Stomach smooth muscle (tissue), 2 donors: ENCODE measurements around the gene RBM18.

Experiments
- H3K27ac ChIP-seq: one replicate; pipeline ENCODE4 v1.7.0; 2013; ENCODE audit warnings: mild to moderate bottlenecking, low read length, inconsistent platforms
- H3K27me3 ChIP-seq, 2 donors: one replicate each; pipeline ENCODE4 v1.7.0; 2013; ENCODE audit warnings: low read length in 2 of 2; ENCODE audit not compliant: insufficient read depth in 2 of 2, control insufficient read depth in 1 of 2
- H3K36me3 ChIP-seq, 2 donors: one replicate each; pipeline ENCODE4 v1.7.0; 2013; ENCODE audit warnings: low read length in 2 of 2; ENCODE audit not compliant: control insufficient read depth in 2 of 2, insufficient read depth in 2 of 2
- H3K4me1 ChIP-seq: one replicate; pipeline ENCODE4 v1.7.0; 2013; ENCODE audit warnings: low read length; ENCODE audit not compliant: control insufficient read depth, insufficient read depth
- H3K4me3 ChIP-seq, 2 donors: one replicate each; pipeline ENCODE4 v1.7.0; 2013; ENCODE audit warnings: low read length in 2 of 2
- H3K9ac ChIP-seq, 2 donors: one replicate each; pipeline ENCODE4 v1.7.0; 2013; ENCODE audit warnings: low read length in 2 of 2, mild to moderate bottlenecking in 1 of 2
- H3K9me3 ChIP-seq, 2 donors: one replicate each; pipeline ENCODE4 v1.7.0; 2013; ENCODE audit warnings: low read length in 2 of 2; ENCODE audit not compliant: control insufficient read depth in 2 of 2
- donor health status: healthy.
- donor health status: Pancreatic carcinoma.

Gene RBM18

GRCh38 chr9:122286764-122287163, 22.1 kb upstream of the RBM18 start:
- peaks cover 30 to 33% of the 10 kb centered on the region in 2 donors for H3K36me3 ChIP-seq
- H3K4me3 ChIP-seq = no peak overlapping the region
- H3K9me3 ChIP-seq = no peaks in the 10 kb centered on the region
- H3K27me3 ChIP-seq = no peaks in the 10 kb centered on the region
- H3K9ac ChIP-seq = no peak overlapping the region
- no peaks in the 10 kb centered on the region for H3K4me1 ChIP-seq
- H3K27ac ChIP-seq = no peak overlapping the region

- Histone ChIP-seq H3K4me1 (no peaks in the 10 kb centered on the region), H3K9me3 (peaks cover 0 to 4% of the 10 kb centered on the region in 2 donors), H3K27me3 (no peaks in the 10 kb centered on the region), H3K27ac (no peak overlapping the region), H3K4me3 (no peak overlapping the region), H3K36me3 (peaks cover 18 to 23% of the 10 kb centered on the region in 2 donors), H3K9ac (no peak overlapping the region)
These were observed 16.7 kb upstream of the RBM18 start for GRCh38 chr9:122281368-122281767.

- Histone ChIP-seq H3K9ac (no peak overlapping the region), H3K36me3 (peaks cover 6 to 13% of the 10 kb centered on the region in 2 donors), H3K27me3 (no peaks in the 10 kb centered on the region), H3K4me1 (no peaks in the 10 kb centered on the region), H3K9me3 (peaks cover 0 to 4% of the 10 kb centered on the region in 2 donors), H3K4me3 (no peak overlapping the region), H3K27ac (no peak overlapping the region)
These were observed 12.8 kb upstream of the RBM18 start for GRCh38 chr9:122277285-122277897.

- Histone ChIP-seq H3K4me3 (no peak overlapping the region), H3K36me3 (peaks cover 7 to 9% of the 10 kb centered on the region in 2 donors), H3K27ac (no peak overlapping the region), H3K9me3 (peaks cover 0 to 4% of the 10 kb centered on the region in 2 donors), H3K4me1 (no peaks in the 10 kb centered on the region), H3K9ac (no peak overlapping the region), H3K27me3 (no peaks in the 10 kb centered on the region)
These were observed 11.5 kb upstream of the RBM18 start for GRCh38 chr9:122276096-122276495.

- Histone ChIP-seq H3K4me1 (no peaks in the 10 kb centered on the region), H3K27me3 (no peaks in the 10 kb centered on the region), H3K36me3 (peaks cover 4 to 5% of the 10 kb centered on the region in 2 donors), H3K9me3 (peaks cover 0 to 4% of the 10 kb centered on the region in 2 donors), H3K9ac (no peak overlapping the region), H3K27ac (no peak overlapping the region), H3K4me3 (no peak overlapping the region)
These were observed 9.4 kb upstream of the RBM18 start for GRCh38 chr9:122274055-122274454.

- H3K4me1 ChIP-seq = peaks cover 17% of the 10 kb centered on the region
- H3K9ac ChIP-seq = no peak overlapping the region
- H3K36me3 ChIP-seq = peaks cover 2 to 4% of the 10 kb centered on the region in 2 donors
- no peak overlapping the region for H3K27ac ChIP-seq
- H3K27me3 ChIP-seq = no peaks in the 10 kb centered on the region
- H3K9me3 ChIP-seq = no peaks in the 10 kb centered on the region
- no peak overlapping the region for H3K4me3 ChIP-seq
These were observed 3.6 kb upstream of the RBM18 start for GRCh38 chr9:122268041-122268814.

- peak overlapping the region; percentile 97 to 98 for H3K4me3 ChIP-seq
- peaks cover 35% of the 10 kb centered on the region for H3K4me1 ChIP-seq
- H3K27ac ChIP-seq = peak overlapping the region; percentile 93
These were observed 692 bp upstream of the RBM18 start for GRCh38 chr9:122265149-122265915.

GRCh38 chr9:122263699-122264349, 816 bp downstream of the RBM18 start:
- Histone ChIP-seq H3K9me3 (no peaks in the 10 kb centered on the region), H3K4me1 (peaks cover 35% of the 10 kb centered on the region), H3K4me3 (peak overlapping the region; percentile 97 to 98), H3K36me3 (peaks cover 10 to 16% of the 10 kb centered on the region in 2 donors), H3K27me3 (no peaks in the 10 kb centered on the region), H3K9ac (peak overlapping the region; percentile 94 to 97), H3K27ac (peak overlapping the region; percentile 93)

More at GRCh38 chr9:122265149-122265915, 692 bp upstream of the RBM18 start:
- Histone ChIP-seq H3K9ac (peak overlapping the region; percentile 94 to 97), H3K9me3 (no peaks in the 10 kb centered on the region), H3K27me3 (no peaks in the 10 kb centered on the region), H3K36me3 (peaks cover 3 to 8% of the 10 kb centered on the region in 2 donors)

- H3K27ac ChIP-seq = no peak overlapping the region
- no peak overlapping the region for H3K4me3 ChIP-seq
- no peaks in the 10 kb centered on the region for H3K9me3 ChIP-seq
- peaks cover 35% of the 10 kb centered on the region for H3K4me1 ChIP-seq
- peaks cover 10 to 22% of the 10 kb centered on the region in 2 donors for H3K36me3 ChIP-seq
- no peaks in the 10 kb centered on the region for H3K27me3 ChIP-seq
- no peak overlapping the region for H3K9ac ChIP-seq
These were observed 2.6 kb downstream of the RBM18 start for GRCh38 chr9:122262073-122262472.

- Histone ChIP-seq H3K27me3 (no peaks in the 10 kb centered on the region), H3K27ac (peak overlapping the region; percentile 3), H3K9me3 (no peaks in the 10 kb centered on the region), H3K4me3 (no peak overlapping the region), H3K36me3 (peaks cover 10 to 22% of the 10 kb centered on the region in 2 donors), H3K9ac (no peak overlapping the region), H3K4me1 (peaks cover 35% of the 10 kb centered on the region)
These were observed 3.2 kb downstream of the RBM18 start for GRCh38 chr9:122261469-122261881.
